ENCODE results near the gene F10. TPM values are rescaled to one million over a fixed set of nuclear protein-coding genes. Genes with fewer than 3 reads are reported as not detected.

Gene F10
- total RNA-seq, 1 donor from 2014 or later: not detected

DNA sequence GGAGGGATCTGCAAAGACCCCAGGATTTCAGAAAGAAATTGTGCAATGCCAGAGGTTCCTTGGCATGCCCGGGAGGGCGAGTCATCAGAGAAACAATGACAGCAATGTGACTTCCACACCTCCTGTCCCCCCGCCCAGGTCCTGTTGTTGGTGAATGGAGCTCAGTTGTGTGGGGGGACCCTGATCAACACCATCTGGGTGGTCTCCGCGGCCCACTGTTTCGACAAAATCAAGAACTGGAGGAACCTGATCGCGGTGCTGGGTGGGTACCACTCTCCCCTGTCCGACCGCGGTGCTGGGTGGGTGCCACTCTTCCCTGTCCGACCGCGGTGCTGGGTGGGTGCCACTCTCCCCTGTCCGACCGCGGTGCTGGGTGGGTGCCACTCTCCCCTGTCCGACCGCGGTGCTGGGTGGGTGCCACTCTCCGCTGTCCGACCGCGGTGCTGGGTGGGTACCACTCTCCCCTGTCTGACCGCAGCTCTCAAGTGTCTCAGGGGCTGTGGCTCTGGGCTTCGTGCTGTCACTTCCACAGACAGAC, 5.2 kb upstream of the F10 start:
- Mint-ChIP-seq H3K4me3 (no peak overlapping the region), H3K4me1 (no peaks in the 10 kb centered on the region), H3K27ac (no peak overlapping the region), H3K9me3 (no peaks in the 10 kb centered on the region), H3K36me3 (ENCODE audit: low read depth) (no peaks in the 10 kb centered on the region), H3K27me3 (peaks cover 17% of the 10 kb centered on the region)
- ATAC-seq (ENCODE audit: low read depth): no peak
- CTCF ChIA-PET: interaction anchor here (0.6 kb wide), 1 partner anchor 40 kb away, joined by 3 read pairs; no protein-coding TSS in a partner anchor
- DNase-seq: peak; percentile 4
- intact Hi-C loops (cut with micrococcal nuclease): no loop called here
- no peak for TF ChIP-seq CTCF (IDR thresholded peaks at IDR 0.05)
- POLR2A ChIA-PET: no interaction called here

DNA sequence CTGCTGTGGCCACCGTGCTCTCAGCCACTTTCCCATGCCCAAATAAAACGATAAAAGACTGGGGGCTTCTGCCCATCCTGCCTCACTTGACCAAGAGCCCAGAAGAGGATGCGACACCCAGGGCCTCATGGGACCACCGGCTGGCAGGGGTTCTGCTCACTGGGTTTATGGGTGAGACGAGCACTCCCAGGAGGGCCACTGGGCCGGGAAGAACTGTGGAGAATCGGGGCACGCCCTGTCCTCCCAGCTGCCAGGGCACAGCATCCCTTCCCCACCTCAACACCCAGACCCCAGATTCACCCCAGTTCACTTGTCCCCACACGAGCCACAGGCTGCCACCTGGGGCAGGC, 4.7 kb upstream of the F10 start:
- no peaks in the 10 kb centered on the region for H3K9me3 Mint-ChIP-seq
- no peaks in the 10 kb centered on the region for H3K36me3 Mint-ChIP-seq (ENCODE audit: low read depth)
- ChIA-PET POLR2A (no interaction called here), CTCF (no interaction called here)
- no peak overlapping the region for H3K4me3 Mint-ChIP-seq
- ATAC-seq (ENCODE audit: low read depth) (no peak), DNase-seq (peak; percentile 2)
- intact Hi-C loops (cut with micrococcal nuclease): no loop called here
- no peaks in the 10 kb centered on the region for H3K4me1 Mint-ChIP-seq
- H3K27ac Mint-ChIP-seq: no peak overlapping the region
- TF ChIP-seq CTCF (IDR thresholded peaks at IDR 0.05): no peak
- H3K27me3 Mint-ChIP-seq: peaks cover 17% of the 10 kb centered on the region

- intact Hi-C loops (cut with micrococcal nuclease): no loop called here
- DNase-seq: peak; percentile 6
- Mint-ChIP-seq H3K27me3 (peaks cover 17% of the 10 kb centered on the region), H3K9me3 (no peaks in the 10 kb centered on the region), H3K27ac (no peak overlapping the region), H3K36me3 (ENCODE audit: low read depth) (no peaks in the 10 kb centered on the region), H3K4me1 (no peaks in the 10 kb centered on the region), H3K4me3 (no peak overlapping the region)
- no peak for TF ChIP-seq CTCF (IDR thresholded peaks at IDR 0.05)
- ChIA-PET POLR2A (no interaction called here), CTCF (no interaction called here)
- no peak for ATAC-seq (ENCODE audit: low read depth)
Observed at GRCh38 chr13:113118261-113119021, 4.2 kb upstream of the F10 start.

DNA sequence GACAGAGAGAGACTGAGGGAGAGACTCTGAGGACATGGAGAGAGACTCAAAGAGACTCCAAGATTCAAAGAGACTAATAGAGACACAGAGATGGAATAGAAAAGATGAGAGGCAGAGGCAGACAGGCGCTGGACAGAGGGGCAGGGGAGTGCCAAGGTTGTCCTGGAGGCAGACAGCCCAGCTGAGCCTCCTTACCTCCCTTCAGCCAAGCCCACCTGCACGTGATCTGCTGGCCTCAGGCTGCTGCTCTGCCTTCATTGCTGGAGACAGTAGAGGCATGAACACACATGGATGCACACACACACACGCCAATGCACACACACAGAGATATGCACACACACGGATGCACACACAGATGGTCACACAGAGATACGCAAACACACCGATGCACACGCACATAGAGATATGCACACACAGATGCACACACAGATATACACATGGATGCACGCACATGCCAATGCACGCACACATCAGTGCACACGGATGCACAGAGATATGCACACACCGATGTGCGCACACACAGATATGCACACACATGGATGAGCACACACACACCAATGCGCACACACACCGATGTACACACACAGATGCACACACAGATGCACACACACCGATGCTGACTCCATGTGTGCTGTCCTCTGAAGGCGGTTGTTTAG, 3.3 kb upstream of the F10 start:
- Mint-ChIP-seq H3K36me3 (ENCODE audit: low read depth) (no peaks in the 10 kb centered on the region), H3K4me3 (no peak overlapping the region), H3K27me3 (peaks cover 14% of the 10 kb centered on the region), H3K27ac (no peak overlapping the region), H3K9me3 (no peaks in the 10 kb centered on the region), H3K4me1 (no peaks in the 10 kb centered on the region)
- DNase-seq (peak; percentile 8), ATAC-seq (ENCODE audit: low read depth) (no peak)
- CTCF ChIA-PET: no interaction called here
- intact Hi-C loops (cut with micrococcal nuclease): no loop called here
- no peak for TF ChIP-seq CTCF (IDR thresholded peaks at IDR 0.05)
- POLR2A ChIA-PET: no interaction called here

GRCh38 chr13:113119822-113120189, 2.8 kb upstream of the F10 start:
- no peak for ATAC-seq (ENCODE audit: low read depth)
- Mint-ChIP-seq H3K36me3 (ENCODE audit: low read depth) (no peaks in the 10 kb centered on the region), H3K4me1 (no peaks in the 10 kb centered on the region), H3K27ac (no peak overlapping the region), H3K4me3 (no peak overlapping the region), H3K9me3 (no peaks in the 10 kb centered on the region), H3K27me3 (peaks cover 10% of the 10 kb centered on the region)
- no peak for TF ChIP-seq CTCF (IDR thresholded peaks at IDR 0.05)
- ChIA-PET CTCF (no interaction called here), POLR2A (no interaction called here)
- intact Hi-C loops (cut with micrococcal nuclease): no loop called here
- DNase-seq: no peak

Data from activated B cell treated with CpG ODN at 0.5 μM for 24 hours (primary cell).